OCI-LY1 (cell line): ENCODE measurements around the gene CBFA2T2.

ENCODE experiments used
- CTCF ChIP-seq: fragments of 200-600 bp; sonication (generic), shearing (Covaris generic); IDR thresholded peaks from 2 replicates; pipeline ENCODE4 v1.5.1; 2017; ENCODE audit warnings: mild to moderate bottlenecking, antibody characterized with exemption, low read length, moderate library complexity, mixed read lengths
- EZH2 ChIP-seq: fragments of 200-600 bp; sonication (generic), shearing (Covaris generic); IDR thresholded peaks from 2 replicates; pipeline ENCODE4 v1.8.0; 2017; ENCODE audit warnings: borderline replicate concordance, mixed run types, mild to moderate bottlenecking, antibody characterized with exemption, low read length, moderate library complexity, mixed read lengths

DNA sequence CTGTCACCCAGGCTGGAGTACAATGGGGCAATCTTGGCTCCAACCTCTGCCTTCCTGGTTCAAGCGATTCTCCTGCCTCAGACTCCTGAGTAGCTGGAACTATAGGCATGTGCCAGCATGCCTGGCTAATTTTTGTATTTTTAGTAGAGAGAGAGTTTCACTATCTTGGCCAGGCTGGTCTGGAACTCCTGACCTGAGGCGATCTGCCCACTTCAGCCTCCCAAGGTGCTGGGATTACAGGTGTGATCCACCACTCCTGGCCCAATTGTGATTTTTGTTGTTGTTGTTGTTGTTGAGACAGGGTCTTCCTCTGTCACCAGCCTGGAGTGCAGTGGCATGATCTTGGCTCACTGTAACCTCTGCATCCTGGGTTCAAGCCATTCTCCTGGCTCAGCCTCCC lies 69.3 kb downstream of the CBFA2T2 start:
- TF ChIP-seq CTCF: no peak
- no peak for TF ChIP-seq EZH2
